NB4 (cell line): ENCODE measurements around the gene TMEM170B.

ENCODE experiments used
- CTCF ChIP-seq: IDR thresholded peaks from one replicate; pipeline ENCODE4 v1.5.1; 2012; ENCODE audit warnings: low read depth, low read length
- POLR2A ChIP-seq: IDR thresholded peaks from 2 replicates; pipeline ENCODE4 v1.6.1; 2011; ENCODE audit warnings: mild to moderate bottlenecking; ENCODE audit not compliant: insufficient read length; ENCODE audit errors: extremely low read depth

- TF ChIP-seq POLR2A (no peak), CTCF (no peak)
Observed at GRCh38 chr6:11527274-11527870, 10.2 kb upstream of the TMEM170B start.
